ENCODE data around the gene CSTPP1.

Gene CSTPP1, protein sequence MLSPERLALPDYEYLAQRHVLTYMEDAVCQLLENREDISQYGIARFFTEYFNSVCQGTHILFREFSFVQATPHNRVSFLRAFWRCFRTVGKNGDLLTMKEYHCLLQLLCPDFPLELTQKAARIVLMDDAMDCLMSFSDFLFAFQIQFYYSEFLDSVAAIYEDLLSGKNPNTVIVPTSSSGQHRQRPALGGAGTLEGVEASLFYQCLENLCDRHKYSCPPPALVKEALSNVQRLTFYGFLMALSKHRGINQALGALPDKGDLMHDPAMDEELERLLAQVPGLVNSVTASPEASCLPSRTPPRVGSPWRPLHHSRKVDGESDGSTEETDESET

DNA sequence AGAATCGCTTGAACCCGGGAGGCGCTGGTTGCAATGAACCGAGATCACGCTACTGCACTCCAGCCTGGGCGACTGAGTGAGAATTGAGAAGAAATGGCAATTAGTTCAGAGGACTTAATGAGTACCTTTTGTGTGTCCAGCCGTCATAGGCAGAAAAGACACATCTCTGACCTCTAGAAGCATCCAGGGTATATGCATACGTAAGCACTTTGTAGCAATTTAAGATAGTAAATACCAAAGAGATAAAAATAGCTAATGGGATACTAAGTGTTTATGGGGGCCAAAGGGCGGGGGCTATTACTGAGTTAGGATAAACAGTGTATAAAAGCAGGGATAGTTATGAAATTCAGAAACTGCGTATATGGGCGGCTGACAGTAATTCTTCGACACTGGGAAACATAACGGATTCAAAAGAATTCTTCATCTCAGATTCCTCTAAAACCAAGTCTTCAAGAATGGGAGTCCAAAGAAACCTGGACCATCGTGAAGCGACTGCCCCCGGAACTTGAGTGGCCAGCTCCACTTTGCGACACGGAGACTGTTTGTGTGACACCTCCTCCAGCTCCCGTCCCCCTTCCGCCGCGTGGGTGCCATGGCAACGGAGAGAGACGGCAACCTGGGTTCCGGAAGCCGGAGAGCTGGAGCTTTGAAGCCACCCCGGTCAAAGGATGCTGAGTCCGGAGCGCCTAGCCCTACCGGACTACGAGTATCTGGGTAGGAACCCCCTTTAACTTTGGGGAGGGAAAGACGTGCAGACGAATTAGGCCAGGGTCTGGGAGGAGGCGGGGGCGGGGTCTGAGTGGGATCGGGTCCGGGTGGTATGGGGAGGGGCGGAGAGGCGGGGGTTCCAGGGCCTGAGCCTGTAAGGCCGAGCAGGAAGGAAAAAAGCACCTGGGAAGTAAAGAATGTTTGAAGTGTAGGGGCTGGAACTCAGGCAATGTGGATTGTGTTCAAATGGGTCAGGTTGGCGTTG, at the start of gene CSTPP1:
Gene CSTPP1 (plus strand): TSS at position 624 of the 973 bp plus-strand sequence. CDS start 45 bp downstream, at position 669.
- peak; percentile 94 for DNase-seq

DNA sequence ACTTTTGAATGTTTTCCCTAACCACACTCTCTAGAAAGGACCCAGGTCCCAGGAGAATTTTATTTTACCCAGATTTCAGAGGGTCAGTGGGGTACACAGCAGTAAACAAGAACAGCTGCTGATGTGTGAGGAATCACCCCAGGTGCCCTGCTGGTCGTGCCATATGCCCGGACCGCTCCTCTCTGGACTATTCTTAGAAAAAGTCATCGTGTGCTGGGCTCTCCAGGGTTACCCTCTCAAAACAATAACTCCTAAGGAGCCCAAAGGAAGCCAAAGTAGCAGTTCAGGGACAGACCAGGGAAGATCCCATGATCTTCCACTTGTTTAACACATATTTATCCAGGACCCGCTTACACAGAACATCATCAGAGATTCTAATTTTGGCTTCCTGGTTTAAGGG, 47.9 kb upstream of the CSTPP1 start:
- no peak for DNase-seq

GRCh38 chr11:46889251-46889650, 47.3 kb upstream of the CSTPP1 start:
- DNase-seq = no peak

GRCh38 chr11:46889689-46890475, 46.7 kb upstream of the CSTPP1 start:
- DNase-seq = peak; percentile 87

- no peak for DNase-seq
Observed at GRCh38 chr11:46890665-46891064, 45.9 kb upstream of the CSTPP1 start.

DNA sequence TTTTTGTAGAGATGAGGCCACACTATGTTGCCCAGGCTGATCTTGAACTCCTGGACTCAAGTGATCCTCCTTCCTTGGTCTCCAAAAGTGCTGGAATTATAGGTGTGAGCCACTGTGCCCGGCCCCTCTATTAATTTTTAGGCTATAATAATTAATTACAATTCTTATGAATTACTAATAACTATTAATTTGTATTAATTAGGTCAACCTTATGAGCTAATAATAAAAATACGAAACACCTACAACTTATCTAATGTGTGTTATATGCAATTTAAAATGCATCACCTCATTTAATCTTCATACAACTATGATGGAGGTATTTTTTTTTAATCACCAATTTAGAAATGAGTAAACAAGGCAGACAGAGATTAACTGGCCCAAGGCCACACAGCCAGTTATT, 44.5 kb upstream of the CSTPP1 start:
- no peak for DNase-seq

- DNase-seq = no peak
Observed at GRCh38 chr11:46892838-46893237, 43.7 kb upstream of the CSTPP1 start.

- no peak for DNase-seq
Observed at GRCh38 chr11:46894506-46894905, 42.1 kb upstream of the CSTPP1 start.

DNA sequence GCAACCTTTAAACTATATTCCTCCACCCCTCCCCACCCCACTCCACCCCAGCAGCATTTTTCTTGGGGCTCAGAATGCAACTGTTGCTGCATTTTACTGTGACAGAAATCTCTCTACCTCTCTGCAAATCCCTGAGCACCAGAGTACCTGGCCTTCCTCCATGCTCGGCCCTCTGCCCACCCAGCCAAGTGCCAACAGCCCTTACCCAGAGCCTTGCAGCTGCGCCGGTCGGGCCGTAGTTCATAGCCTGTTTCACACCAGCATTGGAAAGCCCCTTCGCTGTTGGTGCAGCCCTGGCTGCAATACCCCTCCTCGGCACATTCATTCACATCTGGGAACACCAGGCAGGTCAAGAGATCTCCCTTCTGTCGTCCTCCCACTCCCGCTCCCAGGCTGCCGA, 41.6 kb upstream of the CSTPP1 start:
- DNase-seq = no peak

- DNase-seq = no peak
Observed at GRCh38 chr11:46895821-46896220, 40.7 kb upstream of the CSTPP1 start.

GRCh38 chr11:46896719-46897406, 39.7 kb upstream of the CSTPP1 start:
- DNase-seq = peak; percentile 71

GRCh38 chr11:46898396-46899095, 38.0 kb upstream of the CSTPP1 start:
- no peak for DNase-seq

DNA sequence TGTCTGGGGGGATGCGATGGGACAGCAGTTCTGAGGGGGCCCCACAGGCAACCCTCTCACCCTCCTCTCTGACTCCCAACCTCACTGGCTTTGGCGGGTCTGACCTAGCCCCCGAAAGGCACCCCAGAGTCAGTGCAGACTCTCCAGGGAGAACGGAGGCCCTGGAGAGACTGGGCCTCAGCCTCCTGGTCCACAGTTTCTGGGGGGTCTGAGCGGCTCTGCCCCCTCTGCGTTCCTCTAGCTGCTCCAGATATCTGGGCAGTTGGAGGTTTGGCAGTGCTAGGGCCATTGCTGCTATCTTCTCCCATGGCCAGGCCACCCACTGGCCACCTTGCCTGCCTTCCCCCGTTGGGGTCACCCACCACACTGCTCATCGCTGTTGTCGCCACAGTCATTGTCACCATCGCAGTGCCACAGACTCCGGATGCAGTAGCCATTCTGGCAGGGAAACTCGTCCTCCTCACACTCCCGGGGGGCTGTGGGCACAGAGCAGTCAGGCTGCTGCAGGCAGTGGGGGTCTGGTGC, 37.0 kb upstream of the CSTPP1 start:
- no peak for DNase-seq

DNA sequence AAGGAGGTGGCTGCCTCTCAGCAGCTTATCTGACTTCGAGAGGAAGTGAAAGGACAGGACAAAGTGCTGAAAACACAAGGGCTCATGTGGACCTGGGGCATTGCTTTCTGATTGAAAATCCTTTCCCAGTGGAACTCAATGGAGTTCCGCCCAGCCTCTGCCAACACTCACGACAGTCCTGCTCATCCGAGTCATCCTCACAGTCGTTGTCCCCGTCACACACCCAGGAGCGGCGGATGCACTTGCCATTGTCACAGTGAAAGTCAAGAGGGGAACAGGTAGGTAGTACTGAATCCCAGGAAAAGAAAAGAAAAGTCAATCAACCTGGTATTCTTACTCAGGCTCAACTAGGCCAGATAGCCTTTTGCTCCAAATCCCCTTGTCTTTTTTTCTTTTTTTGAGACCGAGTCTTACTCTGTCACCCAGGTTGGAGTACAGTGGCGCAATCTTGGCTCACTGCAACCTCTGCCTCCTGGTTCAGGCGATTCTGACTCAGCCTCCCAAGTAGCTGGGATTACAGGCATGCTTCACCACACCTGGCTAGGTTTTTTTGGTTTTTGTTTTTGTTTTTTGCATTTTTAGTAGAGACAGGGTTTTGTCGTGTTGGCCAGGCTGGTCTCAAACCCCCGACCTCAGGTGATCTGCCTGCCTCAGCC, 36.3 kb upstream of the CSTPP1 start:
- DNase-seq = no peak

GRCh38 chr11:46901156-46901555, 35.4 kb upstream of the CSTPP1 start:
- DNase-seq = no peak

DNA sequence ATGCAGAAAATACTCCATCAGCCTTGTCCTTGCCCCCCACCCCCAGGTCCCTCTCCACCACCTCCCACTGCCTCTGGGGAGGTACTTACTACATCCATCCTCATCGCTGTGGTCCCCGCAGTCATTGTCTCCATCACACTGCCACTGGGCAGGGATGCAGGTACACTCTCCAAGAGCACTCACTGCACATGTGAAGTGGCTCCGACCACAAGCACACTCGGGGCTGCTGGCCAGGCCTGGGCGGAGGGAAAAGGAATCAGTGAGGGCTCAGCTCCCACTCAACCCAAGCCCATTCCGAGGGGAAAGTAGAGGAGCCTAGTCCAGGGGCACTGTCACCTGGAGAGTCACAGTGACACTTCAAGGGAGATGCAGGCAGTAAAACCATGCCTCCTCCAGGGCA, 33.9 kb upstream of the CSTPP1 start:
- DNase-seq = no peak

GRCh38 chr11:46903846-46904245, 32.7 kb upstream of the CSTPP1 start:
- no peak for DNase-seq

DNA sequence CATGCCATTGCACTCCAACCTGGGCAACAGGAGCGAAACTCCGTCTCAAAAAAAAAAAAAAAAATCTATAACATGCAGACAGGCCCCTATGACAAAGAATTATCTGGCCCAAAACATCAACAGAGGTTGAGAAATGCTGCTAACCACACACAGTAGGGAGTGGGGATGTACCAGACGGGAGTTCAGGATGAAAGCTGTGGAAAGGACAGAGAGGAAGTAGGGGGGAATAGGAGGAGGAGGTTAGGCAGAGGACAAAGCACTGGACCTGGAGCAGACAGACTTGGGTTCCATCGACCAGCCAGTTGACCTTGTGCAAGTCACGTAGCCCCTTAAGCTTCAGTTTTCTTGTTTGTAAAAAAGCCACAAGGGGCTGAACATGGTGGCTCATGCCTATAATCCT, 30.8 kb upstream of the CSTPP1 start:
- DNase-seq = no peak

DNA sequence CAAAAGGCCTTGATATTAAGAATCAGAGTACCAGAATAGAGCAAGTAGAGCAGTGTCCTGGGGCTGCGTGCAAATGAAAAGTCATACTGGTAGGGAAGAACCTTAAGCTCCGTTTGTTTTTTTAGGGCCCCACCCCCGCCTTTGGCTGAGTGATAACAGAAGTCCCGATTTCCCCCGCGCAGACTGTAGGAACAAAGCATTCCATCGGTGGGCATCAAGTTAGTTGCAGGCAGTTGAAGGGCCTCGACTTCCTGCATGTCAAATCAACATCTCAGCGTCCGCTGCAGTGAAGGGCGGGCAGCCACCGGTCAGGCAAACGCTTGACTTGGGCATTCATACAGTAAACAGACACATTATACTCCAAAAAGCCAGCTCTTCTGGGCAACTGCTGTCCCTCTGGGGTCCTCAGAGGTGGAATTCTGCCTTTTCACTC, 29.9 kb upstream of the CSTPP1 start:
- no peak for DNase-seq

GRCh38 chr11:46907606-46908005, 29.0 kb upstream of the CSTPP1 start:
- DNase-seq = no peak
